HG02973 (cell line): ENCODE results near the gene RAD51B.
"Not testable (repeated sequence)": the region's sequence is repeated elsewhere in the genome, so short reads cannot be mapped to it uniquely, and the experiment has no call there.

ENCODE experiments used
- ATAC-seq: cut with Tn5 transposase; IDR thresholded peaks from one replicate; pipeline ENCODE4 v1.9.1; 2021; ENCODE audit warnings: moderate library complexity; ENCODE audit not compliant: unreplicated experiment

RAD51B gene

DNA sequence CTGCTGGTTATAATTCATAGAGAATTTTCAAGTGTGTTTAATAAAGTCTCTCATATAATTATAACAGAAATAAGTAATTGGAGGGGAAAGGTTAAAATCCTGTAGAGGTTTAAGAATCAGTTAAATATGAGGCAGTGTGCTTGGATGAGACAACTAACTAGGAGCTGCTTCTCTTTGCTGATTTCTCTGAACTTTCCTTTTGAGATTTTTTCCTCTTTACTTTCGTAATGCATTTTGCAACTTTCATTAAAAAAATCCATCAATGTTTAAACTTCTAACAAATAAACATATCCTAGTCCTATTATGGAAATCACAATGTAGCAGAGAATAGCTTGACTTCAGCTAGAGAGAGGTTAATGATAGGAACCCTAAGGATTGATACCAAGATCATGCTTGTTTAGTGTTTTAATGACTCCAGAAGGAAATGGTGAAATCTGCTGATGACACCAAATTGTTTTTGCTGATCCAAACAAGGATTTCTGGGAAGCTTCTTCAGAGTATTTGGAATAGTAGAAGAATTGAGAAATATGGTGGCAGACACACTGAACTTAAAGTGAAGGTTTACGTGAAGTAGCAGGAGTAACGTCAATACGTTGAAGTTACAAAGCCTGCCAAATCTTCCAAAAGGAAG is 122.6 kb downstream of the RAD51B start:
- no peak for ATAC-seq

DNA sequence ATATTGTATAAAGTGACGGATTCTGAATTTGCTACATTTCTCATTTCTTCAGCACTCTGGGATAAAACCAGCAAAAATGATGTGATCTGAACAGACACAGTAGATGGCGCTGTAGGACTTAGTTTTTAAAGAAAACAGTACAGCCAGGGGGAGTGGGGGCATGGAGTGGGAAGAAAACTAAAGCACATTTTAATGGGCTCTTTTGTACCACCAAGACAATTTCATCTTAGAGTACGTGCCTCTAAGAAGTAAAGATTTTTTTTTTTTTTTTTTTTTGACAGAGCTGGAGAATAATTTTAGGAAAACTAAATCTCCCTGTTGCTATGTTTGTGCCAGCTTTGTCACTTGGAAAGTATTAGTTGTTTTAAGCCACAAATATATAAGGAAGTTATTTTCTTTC is 124.4 kb downstream of the RAD51B start:
- no peak for ATAC-seq

DNA sequence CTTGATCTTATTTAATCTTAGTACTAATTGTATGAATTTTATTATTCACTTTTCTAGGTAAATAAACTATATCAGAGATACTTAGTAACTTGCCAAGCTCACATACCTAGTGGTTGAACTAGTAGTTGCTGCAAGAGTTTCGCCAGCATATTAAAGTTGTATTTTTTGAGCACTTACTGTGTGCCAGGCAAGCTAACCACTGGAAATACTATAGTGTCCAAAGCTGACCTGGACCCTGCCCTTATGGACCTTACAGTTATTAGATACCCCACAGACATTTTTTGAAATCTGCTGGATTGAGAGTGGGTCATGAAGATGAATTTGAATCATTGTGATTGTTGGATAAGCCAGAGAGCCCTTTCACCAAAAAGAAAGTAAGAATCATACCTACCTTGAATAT is 125.0 kb downstream of the RAD51B start:
- no peak for ATAC-seq

DNA sequence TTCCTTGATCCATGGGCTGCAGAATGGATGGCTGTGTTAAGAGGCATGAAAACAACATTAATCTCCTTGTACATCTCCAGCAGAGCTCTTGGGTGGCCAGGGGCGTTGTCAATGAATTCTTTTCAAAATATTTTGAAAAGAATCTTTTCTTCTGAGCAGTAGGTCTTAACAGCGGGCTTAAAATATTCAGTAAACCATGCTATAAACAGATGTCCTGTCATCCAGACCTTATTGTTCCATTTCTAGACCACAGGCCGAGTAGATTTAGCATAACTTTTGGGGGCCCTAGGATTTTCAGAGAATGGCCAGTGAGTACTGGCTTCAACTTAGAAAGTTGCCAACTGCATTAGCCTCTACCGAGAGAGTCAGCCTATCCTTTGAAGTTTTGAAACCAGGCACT is 130.2 kb downstream of the RAD51B start:
- no peak for ATAC-seq

DNA sequence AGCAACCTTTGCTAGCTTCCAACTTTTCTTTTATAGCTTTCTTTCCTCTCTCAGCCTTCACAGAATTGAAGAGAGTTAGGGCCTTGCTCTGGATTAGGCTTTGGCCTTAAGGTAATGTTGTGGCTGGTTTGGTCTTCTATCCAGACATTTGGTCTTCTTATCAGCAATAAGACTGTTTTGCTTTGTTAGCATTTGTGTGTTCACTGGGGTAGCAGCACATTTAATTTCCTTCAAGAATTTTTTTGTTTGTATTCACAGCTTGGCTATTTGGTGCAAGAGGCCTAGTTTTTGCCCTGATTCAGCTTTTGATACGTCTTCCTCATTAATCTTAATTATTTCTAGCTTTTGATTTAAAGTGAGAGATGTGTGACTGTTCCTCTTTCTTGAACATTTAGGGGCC is 130.8 kb downstream of the RAD51B start:
- no peak for ATAC-seq

DNA sequence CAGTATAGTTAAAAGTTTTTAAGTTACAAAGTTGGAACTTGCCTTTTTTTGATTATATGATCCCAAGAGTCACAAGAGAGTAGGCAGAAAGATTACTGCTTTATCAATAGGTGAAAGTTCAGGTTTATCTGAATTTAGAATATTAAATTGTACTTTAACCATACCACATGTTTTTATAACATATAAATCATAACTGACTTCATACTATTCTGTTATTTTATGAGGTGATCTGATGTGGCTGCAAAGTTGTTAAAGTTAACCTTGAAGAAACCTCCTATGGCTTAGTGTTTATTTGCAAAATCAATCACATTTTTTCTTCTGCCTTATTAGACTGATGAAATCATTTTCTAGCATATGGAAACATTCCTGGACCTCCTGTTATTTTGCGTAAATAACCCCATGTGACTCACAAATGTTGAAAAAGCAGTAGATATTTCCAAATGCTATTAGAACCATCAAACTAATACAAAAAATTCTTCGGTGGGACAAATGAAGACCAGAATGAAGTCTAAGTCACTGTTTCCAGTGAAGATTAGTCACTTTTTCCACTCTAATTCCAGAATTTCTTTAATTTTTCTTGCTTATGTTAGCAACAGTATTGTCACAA is 132.1 kb downstream of the RAD51B start:
- ATAC-seq: no peak

DNA sequence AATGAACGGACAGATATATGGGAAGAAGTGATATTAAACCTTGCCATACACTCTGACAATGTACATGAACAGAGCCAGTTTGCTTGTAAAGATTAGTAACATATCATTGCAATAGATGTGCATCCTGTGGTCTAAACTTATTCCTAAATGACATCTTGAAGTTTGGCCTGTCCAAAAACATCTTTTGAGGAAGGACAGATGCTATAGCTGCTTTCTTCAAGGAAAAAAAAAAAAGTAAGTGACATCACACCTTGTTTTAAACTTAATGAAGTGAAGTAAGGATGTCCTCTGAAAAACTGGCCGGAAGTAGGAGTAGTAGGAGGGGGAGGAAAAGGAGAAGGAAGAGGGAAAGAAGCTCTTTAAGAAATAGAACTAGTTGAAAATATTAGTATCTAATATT is 132.8 kb downstream of the RAD51B start:
- ATAC-seq: no peak

DNA sequence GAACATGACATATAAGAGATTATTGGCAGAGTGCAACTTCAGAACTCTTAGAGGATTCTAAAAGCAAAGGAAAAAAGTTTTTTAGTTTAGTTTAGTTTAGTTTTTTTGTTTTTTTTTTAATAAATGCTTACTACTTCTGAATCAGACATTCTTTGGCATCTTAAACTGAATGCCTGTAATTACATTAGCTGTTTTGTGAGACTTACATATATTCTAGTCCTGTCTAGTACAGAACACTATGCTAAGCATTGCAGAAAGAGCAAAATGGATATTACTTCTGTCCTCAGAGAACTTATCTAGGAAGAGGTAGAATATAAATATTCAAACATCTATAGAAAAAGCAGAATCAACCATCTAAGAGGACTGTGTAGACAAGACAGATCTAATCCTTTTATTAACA is 133.2 kb downstream of the RAD51B start:
- ATAC-seq: no peak

DNA sequence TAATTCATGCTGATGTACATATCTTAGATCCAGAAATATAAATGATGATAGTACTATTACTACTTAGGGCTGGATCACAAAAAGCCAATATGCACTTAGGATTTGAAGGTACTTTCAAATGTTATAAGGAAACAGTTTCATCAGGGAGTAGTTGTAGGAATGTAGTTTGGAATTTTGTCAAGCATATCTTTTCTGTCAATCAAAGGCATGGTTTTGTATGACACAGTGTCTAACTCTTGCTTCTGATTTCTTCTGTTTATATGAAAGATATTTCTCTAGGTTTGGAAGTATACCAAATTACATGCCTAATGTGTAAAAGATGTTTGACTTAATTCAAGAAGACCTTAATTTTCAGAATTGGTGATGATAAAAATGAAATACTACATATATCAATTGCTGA is 135.7 kb downstream of the RAD51B start:
- ATAC-seq: no peak

DNA sequence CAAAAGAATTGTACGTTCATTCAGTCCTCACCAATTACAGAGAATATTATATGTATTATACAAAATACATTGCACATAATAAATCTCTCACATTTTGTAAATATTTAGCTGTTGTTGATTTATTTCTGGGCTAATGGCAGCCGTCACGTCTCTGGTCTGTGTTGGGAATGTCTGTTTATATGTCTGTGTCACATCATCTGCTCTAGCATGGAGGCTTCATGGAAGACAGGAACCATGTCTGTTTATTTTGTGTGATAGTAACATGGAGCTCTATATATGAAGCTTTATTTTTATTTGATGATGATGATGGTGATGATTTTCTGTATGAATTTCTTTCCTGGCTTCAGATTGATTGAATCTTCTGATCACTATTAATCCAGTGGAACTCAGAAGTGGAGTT is 138.4 kb downstream of the RAD51B start:
- ATAC-seq: no peak

DNA sequence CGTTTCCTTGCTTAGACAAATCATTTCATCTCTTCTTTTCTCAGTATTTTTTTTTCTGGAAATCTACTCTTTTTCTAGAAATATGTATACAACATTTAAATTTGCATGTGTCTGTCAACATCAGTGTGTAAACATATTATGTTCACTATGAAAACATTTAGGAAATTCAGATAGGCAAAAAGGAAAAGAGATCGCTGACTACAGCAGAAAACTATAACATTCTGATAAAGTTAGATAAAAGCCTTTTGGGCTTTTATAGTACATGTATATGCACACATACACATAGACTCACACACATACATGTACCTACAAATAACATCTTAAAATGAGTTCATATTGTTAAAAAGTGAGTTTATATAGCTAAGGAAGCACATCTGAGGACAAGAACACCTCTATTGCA is 142.1 kb downstream of the RAD51B start:
- ATAC-seq: no peak

DNA sequence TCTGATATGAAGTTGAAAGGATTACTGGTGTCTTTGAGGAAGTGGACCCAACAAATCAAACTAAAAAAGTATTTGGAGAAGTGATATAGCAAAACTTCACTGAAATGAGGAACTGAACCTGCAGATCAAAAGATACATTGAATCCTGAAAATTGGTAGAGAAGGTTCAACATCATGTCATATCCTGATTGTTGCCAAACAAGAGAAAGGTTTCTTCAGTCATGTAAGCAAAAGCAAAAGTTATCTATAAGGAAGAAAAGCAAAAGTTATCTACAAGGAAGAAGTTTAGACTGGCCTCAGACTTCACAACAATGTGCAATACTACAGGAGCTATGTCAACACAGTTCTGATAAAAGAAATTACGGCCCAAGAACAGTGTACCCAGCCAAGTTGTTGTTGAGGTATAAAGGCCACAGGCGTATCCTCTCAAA is 142.7 kb downstream of the RAD51B start:
- no peak for ATAC-seq

DNA sequence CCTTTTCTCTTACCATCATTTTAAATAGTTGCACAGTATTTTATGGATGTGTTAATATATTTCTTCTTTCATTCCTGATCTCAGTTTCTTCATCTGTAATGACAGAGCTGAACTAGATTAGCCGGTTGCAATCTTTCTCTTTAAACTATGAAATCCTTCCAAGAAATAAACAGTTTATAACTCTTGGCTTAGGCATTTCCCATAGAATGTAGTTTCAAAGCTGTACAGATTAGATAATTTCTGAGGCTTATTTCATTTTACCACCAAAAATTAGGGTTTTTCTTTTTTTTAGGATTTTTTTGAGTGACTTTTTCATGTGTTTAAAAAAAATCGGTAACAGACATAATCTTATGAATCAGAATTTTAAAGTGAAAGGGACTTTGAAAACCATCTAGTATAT is 144.0 kb downstream of the RAD51B start:
- no peak for ATAC-seq

DNA sequence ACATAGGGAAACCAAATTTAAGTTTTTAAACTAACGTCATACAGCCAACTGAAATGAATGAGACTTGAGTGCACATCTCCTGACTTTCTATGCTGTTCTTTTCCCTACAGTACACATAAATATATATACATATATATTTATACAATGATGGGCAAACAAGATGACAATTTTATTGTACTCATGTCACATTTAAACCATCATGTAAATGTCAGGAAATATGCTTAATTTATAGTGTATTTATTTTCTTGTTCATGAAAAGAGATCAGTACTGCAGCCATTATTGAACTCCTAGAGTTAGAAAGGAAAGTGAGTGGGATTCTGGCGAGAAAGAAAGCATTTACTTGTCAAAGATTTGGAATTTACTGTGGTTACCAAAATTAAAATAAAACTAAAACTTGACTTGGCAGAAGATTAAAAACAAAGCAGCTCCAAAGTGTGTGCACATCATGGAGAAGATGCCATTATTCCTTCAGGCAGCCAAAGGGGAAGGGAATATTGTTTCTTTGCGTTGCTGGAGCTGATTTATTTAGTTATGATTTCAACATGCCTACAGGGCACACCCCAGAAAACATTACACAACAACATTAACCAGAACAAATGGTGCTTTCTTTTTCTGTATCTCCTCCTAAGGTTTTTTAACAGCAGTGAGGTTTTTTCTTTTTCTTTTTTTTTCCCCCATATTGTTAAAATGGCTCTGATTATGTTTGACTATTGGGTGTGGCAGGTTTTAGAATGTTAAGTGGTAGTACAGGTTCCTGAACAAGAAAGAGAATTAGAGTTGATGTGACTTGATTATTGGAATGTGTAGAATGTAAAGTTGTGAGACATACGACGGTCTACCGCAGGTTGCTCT is 144.6 kb downstream of the RAD51B start:
- no peak for ATAC-seq

DNA sequence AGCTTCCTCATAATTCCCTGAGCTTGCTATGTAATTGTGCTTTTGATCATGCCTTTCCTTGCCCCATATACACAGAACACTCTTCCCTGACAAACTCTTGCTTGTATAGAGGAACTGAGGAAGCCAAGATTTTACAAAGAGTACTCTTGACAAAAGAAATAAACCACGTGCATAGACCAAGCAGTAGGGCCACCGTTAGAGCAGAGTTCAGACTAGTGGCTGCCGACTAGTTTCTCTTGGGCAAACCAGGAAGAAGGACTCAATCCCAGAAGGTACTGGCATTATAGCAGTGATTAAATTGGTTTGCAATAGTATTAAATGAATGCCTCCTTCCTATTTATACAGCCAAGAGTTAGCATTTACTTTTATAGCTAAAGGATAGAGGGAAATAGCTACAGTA is 146.1 kb downstream of the RAD51B start:
- no peak for ATAC-seq

DNA sequence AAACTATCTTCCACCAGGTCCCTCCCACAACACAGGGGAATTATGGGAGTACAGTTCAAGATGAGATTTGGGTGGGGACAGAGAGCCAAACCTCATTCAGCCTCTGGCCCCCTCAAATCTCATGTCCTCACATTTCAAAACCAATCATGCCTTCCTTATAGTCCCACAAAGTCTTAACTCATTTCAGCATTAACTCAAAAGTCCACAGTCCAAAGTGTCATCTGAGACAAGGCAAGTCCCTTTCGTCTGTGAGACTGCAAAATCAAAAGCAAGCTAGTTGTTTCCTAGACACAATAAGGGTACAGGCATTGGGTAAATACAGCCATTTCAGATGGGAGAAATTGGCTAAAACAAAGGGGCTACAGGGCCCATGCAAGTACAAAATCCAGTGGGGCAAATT is 147.6 kb downstream of the RAD51B start:
- no peak for ATAC-seq

DNA sequence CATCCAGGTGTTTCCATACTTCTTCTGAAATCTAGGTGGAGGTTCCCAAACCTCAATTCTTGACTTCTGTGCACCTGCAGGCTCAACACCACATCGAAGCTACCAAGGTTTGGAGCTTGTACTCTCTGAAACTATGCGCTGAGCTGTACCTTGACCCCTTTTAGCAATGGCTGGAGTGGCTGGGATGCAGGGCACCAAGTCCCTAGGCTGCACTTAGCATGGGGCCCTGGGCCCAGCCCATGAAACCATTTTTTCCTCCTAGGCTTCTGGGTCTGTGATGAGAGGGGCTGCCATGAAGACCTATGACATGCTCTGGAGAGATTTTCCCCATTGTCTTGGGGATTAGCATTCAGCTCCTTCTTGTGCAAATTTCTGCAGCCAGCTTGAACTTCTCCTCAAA is 148.4 kb downstream of the RAD51B start:
- not testable (repeated sequence) for ATAC-seq

DNA sequence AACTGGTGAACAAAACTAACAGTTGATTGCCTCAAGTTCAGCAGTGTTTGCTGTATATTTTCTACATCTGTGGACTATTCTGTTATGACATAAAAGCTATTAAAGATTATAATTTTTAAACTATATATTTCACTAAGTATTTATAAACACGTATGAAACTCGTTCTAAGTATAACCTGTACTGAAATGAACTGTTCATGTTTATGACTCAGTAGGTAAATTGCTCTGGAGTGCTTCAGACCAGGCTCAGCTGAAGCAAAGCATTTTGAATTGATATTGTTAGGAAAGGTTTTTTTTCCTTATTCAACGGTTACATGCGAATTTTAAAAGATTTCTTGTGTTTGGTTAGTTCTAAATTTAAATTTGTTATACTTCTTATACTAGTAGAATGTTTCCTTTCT is 151.3 kb downstream of the RAD51B start:
- no peak for ATAC-seq

DNA sequence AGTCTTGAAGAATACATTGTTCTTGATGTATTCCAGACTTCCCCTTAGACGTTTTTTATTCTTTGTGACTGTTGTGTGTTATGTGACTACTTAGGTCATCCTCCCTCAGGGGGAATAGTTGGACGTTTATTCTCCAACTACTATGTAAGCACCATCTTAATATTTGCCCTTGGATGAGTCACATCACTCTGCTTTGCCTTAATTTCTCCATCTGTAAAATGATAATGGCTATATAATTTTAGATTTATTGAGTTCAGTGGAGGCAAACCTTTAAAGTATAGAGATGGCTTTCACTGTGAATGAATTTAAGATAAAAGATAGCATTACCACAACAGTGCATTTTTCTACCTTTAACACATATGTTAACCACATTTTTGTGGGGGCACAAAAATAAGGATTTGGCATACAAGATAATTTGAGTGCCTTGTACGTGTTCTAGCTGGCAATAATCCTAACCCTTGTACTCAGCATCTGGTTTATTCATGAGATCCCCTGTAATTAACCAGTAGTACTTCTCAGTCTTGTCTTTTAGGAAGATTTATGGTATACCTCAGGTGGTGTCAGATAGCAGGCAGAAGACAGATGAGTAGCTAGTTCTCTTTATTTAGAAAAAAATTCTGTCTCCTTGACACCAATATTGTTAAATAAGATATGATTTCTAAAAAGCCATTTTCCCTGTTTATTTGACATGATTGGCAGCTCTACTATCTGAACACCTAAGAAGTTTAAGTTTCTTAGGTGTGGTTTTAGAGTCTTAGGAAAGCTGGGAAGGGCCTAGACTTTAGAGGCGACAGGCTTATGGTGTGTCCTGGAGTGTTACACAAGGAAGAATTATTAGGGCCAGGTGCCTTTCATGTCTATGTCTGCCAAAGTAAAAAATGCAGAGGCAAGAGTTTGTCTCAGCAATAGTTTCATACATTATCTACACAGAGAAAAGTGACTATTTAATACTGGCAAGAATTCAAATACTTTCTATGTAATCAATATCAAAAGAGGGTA is 152.3 kb downstream of the RAD51B start:
- ATAC-seq: no peak

DNA sequence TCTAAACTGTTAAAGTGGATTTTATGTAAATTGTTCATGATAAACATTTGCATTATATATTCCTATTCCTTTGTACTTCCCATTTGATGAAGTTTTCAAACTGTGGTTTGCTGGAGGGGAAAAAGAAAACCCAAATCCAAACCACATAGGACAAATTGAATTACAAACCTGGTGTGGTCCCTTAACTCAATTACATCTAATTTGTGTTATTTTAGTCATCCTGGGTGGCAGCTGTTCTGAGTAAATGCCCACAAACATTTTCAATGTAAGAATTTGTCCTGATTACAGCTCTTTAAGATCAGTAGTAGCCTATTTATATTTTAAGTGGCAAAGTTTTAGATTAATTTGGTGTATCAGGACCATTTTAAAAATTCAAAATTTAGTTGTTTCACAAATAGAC is 153.9 kb downstream of the RAD51B start:
- no peak for ATAC-seq

DNA sequence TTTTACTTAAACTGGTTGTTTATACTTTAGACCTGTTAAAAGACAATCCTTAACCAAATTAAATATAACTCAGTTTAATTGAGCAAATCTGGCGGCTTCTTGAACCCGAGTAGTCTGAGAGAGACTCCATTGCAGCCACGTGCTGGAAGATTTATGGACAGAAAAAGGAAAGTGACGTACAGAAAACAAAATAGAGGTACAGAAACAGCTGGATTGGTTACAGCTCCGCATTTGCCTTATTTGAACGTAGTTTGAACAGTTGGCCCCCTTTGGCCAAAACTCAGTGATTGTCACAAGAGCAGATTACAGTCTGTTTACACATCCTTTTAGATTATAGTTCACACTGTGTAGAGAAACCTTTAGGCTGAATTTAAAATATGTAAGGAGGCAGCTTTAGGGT is 155.9 kb downstream of the RAD51B start:
- no peak for ATAC-seq
